ENCODE measurements around the gene ZFR2.

DNA sequence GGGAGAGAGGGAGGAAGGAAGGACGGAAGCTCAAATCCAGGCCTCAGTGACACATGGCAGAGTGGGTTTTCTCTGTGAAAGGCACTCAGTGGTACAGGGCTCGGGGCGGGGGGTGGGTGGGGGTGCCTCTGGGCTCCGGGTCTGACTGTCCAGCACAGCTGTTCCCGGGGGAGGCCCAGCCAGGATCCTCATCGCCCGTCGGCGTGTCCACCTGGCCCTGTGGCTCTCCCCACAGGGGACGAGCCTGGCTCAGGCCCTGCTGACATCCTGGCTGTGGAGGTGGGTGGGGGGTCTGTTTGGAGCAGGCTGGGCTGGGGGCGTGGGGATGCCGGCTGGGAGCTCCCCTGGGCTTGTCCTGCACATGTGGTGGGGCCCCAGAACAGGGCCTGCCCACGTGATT lies 64.4 kb downstream of the ZFR2 start:
- TF ChIP-seq, protein P1, sequence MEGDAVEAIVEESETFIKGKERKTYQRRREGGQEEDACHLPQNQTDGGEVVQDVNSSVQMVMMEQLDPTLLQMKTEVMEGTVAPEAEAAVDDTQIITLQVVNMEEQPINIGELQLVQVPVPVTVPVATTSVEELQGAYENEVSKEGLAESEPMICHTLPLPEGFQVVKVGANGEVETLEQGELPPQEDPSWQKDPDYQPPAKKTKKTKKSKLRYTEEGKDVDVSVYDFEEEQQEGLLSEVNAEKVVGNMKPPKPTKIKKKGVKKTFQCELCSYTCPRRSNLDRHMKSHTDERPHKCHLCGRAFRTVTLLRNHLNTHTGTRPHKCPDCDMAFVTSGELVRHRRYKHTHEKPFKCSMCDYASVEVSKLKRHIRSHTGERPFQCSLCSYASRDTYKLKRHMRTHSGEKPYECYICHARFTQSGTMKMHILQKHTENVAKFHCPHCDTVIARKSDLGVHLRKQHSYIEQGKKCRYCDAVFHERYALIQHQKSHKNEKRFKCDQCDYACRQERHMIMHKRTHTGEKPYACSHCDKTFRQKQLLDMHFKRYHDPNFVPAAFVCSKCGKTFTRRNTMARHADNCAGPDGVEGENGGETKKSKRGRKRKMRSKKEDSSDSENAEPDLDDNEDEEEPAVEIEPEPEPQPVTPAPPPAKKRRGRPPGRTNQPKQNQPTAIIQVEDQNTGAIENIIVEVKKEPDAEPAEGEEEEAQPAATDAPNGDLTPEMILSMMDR (IDR thresholded peaks at IDR 0.05; ENCODE audit: low read depth, low read length, poor library complexity, severe bottlenecking) = no peak
- TF ChIP-seq EZH2phosphoT487 (IDR thresholded peaks at IDR 0.05; ENCODE audit: borderline replicate concordance, low read length) = no peak
